GM12892 (cell line): ENCODE results near the gene PHACTR2.
"Not testable (repeated sequence)": the region's sequence is repeated elsewhere in the genome, so short reads cannot be mapped to it uniquely, and the experiment has no call there.

ENCODE experiments used
- DNase-seq: peaks from one replicate; pipeline ENCODE4 v3.0.0; 2011; ENCODE audit not compliant: insufficient read length
- FAIRE-seq: peaks from 2 replicates; lab custom pipeline; 2011; peaks lifted over from hg19 to GRCh38; lab: Jason Lieb, UNC
- POLR2A ChIP-seq: IDR thresholded peaks from 2 replicates; pipeline ENCODE4 v1.6.1; 2011; ENCODE audit warnings: low read depth, low read length, control low read depth
- POLR2AphosphoS5 ChIP-seq: IDR thresholded peaks from 2 replicates; pipeline ENCODE4 v1.6.1; 2011; ENCODE audit warnings: low read depth, low read length, control low read depth
- TAF1 ChIP-seq: IDR thresholded peaks from 2 replicates; pipeline ENCODE4 v1.6.1; 2011; ENCODE audit warnings: low read depth, mild to moderate bottlenecking, control low read depth, low read length, borderline replicate concordance

The PHACTR2 gene

DNA sequence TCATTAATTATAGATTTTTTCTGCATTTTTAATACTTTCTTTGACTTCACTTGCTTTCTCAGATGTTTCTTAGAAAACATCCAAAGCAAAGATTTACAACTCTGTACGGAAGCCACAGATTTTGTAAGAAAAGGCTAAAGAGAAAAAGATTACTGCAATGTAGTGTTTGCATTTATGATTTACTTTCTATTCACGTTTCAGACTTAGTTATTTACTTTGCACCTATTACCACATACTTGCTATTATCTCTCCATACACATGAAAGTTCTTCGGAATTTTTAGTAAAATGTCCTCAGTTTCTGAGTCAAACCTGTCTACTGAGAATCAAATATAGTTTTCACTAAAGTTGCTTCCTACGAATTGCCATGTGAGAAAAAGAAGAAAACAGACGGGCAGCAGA is 22.2 kb upstream of the PHACTR2 start:
- no peak for TF ChIP-seq TAF1
- no peak for FAIRE-seq
- DNase-seq: no peak

- TF ChIP-seq TAF1: no peak
- no peak for TF ChIP-seq POLR2AphosphoS5
- no peak for TF ChIP-seq POLR2A
- FAIRE-seq (no peak), DNase-seq (no peak)
Observed at GRCh38 chr6:143656026-143656425, 21.7 kb upstream of the PHACTR2 start.

DNA sequence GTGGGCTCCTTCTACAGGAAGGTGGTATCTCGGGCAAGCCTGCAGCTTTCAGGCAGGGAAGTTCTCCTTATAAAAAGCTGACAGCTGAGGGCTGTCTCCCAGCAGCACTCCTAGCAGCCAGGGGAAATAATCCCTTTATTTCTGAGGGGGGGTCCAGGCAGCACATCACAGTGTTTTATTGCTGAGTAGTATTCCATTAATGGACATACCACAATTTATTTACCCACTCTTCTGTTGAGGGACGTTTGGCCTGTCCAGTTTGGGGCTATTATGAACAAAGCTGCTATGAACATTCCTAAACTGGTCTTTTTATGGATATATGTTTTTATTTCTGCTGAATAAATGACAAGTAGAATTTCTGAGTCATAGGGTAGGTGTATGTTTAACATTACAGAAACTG is 20.0 kb upstream of the PHACTR2 start:
- DNase-seq: no peak
- TF ChIP-seq TAF1: no peak
- TF ChIP-seq POLR2A: no peak
- TF ChIP-seq POLR2AphosphoS5: no peak
- no peak for FAIRE-seq

- DNase-seq, FAIRE-seq: not testable (repeated sequence)
Observed at GRCh38 chr6:143660170-143660569, 17.6 kb upstream of the PHACTR2 start.

- FAIRE-seq (no peak), DNase-seq (no peak)
- TF ChIP-seq POLR2A (no peak), POLR2AphosphoS5 (no peak), TAF1 (no peak)
Observed at GRCh38 chr6:143664171-143664570, 13.6 kb upstream of the PHACTR2 start.

- DNase-seq, FAIRE-seq: not testable (repeated sequence)
Observed at GRCh38 chr6:143666007-143666406, 11.8 kb upstream of the PHACTR2 start.

DNA sequence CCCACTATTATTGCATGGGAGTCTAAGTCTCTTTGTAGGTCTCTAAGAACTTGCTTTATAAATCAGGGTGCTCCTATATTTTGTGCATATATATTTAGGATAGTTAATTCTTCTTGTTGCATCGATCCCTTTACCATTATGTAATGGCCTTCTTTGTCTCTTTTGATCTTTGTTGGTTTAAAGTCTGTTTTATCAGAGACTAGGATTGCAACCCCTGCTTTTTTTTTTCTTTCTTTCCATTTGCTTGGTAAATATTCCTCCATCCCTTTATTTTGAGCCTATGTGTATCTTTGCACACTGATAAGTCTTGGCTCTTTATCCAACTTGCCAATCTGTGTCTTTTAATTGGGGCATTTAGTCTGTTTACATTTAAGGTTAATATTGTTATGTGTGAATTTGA is 8.3 kb upstream of the PHACTR2 start:
- not testable (repeated sequence) for FAIRE-seq, DNase-seq

DNA sequence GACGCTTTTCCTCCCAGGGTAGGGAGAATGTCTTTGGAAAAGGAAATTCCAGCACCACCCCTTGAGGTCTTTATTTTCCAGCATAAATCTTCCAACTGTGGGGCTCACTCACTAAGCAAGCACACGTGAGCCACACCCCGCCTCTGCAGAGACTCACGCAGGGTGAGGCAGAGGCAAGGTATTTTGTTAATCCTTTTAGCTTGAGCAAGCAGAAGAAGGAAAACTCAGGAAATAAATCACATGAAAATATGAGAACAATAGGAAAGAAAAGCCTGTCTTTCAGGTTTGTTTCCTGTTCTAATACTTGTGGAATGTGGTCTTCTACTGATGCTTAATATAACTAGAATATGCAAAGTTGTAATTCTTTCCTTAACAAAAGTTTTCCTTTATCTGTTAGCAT is 4.1 kb upstream of the PHACTR2 start:
- FAIRE-seq: no peak
- TF ChIP-seq POLR2A: no peak
- TF ChIP-seq POLR2AphosphoS5: no peak
- TF ChIP-seq TAF1: no peak
- DNase-seq: no peak

- no peak for FAIRE-seq
- no peak for DNase-seq
- TF ChIP-seq POLR2AphosphoS5: no peak
- TF ChIP-seq TAF1: no peak
- no peak for TF ChIP-seq POLR2A
Observed at GRCh38 chr6:143674483-143675381, 3.0 kb upstream of the PHACTR2 start.

DNA sequence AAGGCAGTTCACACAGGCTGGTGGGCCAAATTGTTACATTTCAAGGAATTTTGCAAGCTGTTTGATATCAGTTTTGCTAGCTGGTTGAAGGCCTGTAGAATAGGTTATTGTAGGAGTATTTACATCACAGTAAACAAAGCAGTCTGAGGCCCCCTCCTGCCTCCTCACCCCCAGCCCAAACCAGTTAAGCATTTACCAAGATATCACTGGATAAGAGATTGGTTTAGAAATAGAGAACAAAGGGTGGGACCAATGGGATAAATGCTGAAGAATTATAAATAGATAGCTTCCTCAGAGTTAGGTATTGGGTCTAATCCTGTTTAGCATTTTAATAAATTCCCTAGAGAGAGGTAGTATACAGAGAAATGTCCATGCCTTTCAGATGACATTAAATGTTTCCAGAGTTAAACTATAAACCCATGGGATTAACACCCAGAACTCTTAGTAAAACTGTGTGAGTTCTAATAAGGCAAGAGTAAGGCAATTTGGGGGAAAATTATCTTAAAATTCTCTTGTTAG is 2.3 kb upstream of the PHACTR2 start:
- DNase-seq (no peak), FAIRE-seq (no peak)
- no peak for TF ChIP-seq TAF1
- no peak for TF ChIP-seq POLR2A
- no peak for TF ChIP-seq POLR2AphosphoS5

DNA sequence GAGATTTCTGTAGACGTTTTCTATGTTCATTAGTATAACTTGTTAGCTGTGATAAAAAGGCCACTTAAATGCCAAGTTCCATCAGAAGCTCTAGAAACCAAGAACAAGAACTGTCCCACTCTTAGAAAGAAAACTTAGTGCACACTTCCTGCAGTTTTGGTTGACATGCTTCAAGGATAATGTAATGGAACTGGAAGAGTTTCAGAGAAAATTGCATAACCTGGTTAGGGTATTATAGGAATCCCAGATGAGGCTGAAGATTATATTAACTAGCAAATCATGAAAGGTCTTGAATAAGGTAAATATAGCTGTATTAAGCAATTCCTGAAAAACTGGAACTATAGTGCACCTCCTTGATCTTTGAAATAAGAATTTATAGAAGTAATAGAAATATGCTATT is 1.8 kb upstream of the PHACTR2 start:
- FAIRE-seq: no peak
- DNase-seq: no peak
- TF ChIP-seq TAF1 (no peak), POLR2AphosphoS5 (no peak), POLR2A (no peak)

- FAIRE-seq: no peak
- TF ChIP-seq POLR2A (no peak), TAF1 (no peak), POLR2AphosphoS5 (no peak)
Observed at GRCh38 chr6:143676437-143677045, 1.2 kb upstream of the PHACTR2 start.

DNA sequence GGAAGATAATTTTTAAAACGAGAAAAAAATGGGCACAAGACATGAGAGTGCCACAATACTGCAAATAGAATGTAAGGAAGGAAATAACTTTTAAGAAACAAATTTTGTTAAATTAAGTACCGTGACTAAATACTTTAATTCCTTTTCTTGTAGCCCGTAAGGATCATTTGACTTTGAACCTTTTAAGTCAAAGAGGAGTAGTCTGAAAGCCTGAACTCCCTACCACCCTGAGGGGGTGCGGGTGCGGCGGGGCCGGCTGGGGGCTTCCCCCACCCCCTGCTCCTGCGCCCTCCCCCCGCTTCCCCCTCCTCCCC is 231 bp upstream of the PHACTR2 start:
- DNase-seq: no peak
- TF ChIP-seq POLR2A (no peak), TAF1 (no peak), POLR2AphosphoS5 (no peak)
- FAIRE-seq: no peak

More at GRCh38 chr6:143676437-143677045, 1.2 kb upstream of the PHACTR2 start:
- no peak for DNase-seq
